NCI-H1694 (cell line): Measurements from ENCODE around the gene SCYGR1.
"Not testable (repeated sequence)": the region's sequence is repeated elsewhere in the genome, so short reads cannot be mapped to it uniquely, and the experiment has no call there.

Experiments used
- DNase-seq: peaks from one replicate; lab custom pipeline; 2025; lab: John Stamatoyannopoulos, UW

The SCYGR1 gene, protein sequence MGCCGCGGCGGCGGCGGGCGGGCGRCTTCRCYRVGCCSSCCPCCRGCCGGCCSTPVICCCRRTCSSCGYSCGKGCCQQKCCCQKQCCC

GRCh38 chr2:227387583-227387982 is at the start of gene SCYGR1:
Gene SCYGR1, minus strand, starts transcription at chr2:227387949. Its CDS starts 0 bp downstream, at chr2:227387949.
- DNase-seq = not testable (repeated sequence)

DNA sequence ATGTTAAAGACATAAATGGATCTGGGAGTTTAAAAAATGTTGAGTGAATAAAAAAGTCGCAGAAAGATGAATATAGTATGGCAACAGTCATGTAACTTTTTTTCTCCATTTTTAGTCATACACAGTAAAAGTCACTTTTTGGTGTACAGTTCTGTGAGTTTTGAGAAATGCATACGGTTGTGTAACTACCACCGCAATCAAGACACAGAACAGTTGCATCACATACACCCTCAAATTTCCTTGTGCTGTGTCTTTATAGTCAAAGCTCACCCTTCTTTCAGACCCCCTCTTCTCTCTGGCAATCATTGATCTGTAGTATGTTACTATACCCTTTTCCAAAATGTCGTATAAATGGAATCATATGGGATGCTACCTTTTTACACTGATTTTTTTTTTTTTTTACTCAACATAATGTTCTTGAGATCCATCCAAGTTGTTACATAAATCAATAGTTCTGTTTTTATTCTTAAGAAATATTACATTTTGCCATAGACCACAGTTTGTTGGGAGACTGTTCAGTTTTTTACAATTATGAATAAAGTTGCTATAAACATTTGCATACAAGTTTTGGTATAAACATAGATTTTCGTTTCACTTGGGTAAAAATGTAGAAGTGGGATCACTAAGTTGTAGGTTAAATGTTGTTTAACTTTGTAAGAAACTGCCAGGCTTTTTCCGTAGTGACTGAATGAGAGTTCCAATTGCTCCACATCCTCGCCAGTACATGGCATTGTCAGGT is 48.9 kb upstream of the SCYGR1 start:
- no peak for DNase-seq

GRCh38 chr2:227433171-227433570 is 45.4 kb upstream of the SCYGR1 start:
- DNase-seq = no peak

DNA sequence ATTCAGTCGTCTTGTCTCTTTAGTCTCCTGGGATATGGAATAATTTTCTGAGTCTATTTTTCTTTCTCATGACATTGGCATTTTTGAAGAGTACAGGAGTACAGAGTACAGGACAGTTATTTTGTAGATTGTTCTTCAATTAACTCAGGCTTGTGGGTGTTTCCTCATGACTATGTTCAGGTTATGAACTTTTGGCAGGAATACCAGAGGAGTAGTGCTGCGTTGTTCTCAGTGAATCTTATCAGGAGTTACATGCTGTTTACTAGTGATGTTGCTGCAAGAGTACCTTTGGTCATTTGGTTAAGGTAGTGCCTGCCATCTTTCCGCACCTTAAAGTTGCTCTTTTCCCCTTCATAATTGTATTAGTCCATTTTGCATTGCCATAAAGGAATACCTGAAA is 42.9 kb upstream of the SCYGR1 start:
- DNase-seq = no peak

- DNase-seq = no peak
These were observed 41.1 kb upstream of the SCYGR1 start for GRCh38 chr2:227428731-227429285.

DNA sequence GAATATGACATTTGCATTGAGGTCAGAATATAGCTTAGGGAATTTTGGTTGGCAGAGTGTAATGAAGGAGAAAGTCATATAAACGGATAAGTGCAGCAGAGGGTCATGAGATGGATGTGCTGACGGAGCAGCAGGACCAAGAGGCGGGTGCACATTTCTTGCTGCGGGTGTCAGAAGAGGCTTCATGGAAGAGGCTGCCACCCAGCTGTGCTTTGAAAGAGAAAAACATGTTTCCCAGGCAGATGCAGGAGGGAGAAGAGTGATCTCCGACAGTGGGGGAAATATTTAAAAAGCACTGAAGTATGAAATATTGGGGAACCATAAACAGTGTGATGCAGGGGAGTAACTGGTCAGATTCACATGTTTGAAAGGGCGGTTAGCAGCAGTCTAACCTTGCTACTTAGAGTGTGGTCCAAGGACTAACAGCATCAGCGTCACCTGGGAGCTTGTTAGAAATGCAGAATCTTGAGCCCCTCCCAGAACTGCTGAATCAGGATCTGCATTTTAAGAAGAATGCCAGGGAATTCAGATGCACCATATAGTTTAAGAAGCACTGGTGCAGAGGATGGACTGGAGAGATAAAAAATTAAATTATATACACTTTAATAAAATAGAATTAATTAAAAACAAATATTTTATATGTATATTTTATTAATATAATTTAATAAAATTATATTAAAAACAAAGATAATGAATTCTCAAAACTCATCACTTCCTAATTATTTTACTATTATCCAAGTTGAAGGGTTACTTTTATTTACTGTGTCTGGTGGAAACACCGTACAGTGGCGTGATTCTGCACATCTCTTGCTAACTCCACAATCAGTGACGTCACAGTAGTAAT is 36.1 kb upstream of the SCYGR1 start:
- DNase-seq = no peak

DNA sequence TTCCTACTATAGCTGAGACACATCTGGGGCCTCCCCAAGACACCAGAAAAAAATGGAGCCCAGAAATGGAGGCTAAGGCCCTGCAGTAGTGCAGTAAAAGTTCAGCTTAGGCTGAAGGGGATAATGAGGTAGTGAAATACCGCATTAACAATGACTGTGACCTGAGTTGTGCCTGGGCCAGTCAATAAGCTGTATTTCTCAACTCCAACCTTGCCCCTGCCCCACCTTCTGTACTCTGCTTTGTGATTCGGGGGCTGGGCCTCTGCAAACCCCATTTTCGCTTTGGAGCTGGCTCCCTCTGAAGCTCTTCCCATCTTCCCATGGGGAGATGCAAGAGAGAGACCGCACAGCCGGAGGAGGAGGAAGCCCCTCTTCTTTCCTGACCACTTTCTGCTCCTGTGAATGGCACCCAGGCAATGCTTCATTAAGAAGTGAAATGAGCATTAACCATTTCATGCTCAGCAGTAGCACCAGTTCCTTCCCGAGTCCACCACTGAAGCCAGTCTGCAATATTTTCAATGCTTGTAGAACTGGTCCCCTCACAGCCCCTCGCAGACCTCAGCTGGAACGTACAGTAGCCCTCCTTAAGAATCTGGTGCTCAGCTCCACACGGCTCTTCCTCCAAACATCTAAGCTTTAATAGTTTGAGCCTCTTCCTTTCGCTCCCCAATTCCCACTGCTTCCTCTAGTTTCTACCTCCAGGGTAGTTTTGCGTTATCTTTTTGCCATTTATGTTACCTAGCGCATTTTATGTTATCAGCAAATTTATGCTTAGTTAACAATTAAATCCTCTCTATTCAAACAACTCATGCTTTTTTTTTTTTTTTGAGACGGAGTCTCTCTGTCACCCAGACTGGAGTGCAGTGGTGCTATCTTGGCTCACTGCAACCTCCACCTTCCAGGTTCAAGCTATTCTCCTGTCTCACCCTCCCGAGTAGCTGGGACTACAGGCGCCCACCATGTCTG is 32.6 kb upstream of the SCYGR1 start:
- DNase-seq = no peak

DNA sequence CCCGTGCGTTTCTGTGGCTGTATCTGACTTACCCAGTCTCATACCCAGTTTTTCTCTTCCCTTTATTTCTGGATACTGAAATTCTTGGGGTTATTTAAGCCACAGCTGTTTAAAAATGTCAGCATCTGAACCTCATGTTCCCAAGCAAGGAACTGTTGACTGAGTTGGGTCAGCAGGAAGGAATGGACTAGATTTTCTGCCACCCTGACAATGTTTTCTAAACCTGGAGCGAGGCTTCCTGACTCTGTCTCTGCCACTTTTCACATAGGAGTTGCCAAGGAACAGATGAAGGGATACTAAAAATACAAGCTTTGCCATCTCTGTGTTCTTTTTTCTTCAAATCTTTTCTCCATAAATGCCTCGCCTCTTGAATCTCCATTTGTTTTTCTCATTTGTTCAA is 29.0 kb upstream of the SCYGR1 start:
- DNase-seq = no peak

- peak; percentile 8 for DNase-seq
These were observed 28.0 kb upstream of the SCYGR1 start for GRCh38 chr2:227415538-227416424.

DNA sequence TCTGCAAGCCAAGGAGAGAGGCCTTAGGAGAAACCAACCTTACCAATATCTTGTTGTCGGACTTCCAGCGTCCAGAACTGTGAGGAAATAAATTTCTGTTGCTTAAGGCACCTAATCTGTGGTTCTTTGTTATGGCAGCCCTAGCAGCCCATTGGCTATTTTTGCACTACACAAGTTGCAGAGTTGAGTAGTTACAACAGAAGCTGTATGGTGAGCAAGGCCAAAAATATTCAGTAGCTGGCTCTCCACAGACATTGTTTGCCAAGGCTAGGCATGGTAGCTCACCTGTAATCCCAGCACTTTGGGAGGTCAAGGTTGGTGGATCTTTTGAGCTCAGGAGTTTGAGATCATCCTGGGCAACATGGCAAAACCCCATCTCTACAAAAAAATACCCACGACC is 27.1 kb upstream of the SCYGR1 start:
- DNase-seq = no peak

DNA sequence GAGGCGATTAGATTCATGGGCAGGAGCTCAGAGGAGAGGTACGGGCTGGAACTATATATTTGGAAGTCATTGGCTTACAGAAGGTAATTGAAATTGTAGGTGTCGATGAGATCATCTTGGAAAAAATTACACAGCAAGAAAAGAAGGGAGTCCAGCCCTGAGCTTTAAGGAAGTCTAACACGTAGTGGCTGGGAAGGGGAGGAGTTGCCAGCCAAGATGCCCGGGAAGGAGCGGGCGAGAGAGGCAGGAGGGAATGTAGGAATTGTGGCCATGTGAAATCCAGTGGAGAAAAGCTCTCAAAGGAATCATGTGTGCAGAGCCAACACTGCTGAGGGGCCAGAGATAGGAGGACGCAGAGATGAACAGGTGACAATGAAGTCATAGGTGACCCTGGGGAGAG is 25.6 kb upstream of the SCYGR1 start:
- DNase-seq = no peak

GRCh38 chr2:227412877-227413276 is 25.1 kb upstream of the SCYGR1 start:
- DNase-seq = no peak

GRCh38 chr2:227411990-227412350 is 24.2 kb upstream of the SCYGR1 start:
- no peak for DNase-seq

DNA sequence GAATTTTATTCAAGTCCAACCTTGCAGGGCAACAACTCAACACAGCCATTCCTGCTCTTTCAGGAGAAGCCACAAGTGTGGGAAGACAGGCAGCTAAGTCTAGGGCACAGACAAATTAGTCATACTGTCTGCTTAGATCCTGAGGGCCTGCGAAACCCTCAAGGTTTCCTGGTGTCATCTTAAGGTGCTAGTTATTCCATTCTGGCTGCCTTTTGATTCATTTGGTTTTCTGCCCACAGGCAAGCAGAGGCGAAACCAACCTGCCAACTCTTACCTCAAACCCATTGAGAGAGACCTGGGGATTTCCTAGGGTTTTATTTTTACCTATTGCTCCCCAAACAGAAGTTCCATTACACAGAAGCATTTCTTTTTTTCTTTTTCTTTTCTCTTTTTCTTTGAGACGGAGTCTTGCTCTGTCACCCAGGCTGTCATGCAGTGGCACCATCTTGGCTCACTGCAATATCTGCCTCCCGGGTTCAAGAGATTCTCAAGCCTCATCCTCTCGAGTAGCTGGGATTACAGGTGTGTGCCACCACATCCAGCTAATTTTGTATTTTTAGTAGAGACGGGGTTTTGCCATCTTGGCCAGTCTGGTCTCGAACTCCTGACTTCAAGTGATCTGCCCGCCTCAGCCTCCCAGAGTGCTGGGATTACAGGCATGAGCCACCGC is 23.7 kb upstream of the SCYGR1 start:
- no peak for DNase-seq

DNA sequence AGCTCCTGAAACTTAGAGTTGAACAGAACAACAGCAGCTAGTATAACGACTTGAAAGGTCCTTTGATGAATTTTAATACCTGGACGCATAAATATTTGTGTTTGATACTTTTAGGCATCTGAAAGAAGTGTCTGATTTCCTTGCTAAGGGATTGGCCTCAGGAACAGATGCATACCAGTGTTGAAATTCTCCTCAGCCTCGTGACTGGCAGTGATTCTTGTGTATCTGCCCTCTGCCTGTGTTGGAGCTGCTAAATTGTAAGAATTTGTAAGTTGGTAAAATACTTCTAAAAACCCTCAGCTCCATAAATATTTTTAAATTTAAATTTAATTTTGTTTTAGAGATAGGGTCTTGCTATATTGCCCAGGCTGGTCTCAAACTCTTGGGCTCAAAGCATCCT is 22.4 kb upstream of the SCYGR1 start:
- DNase-seq = no peak

GRCh38 chr2:227407591-227408151 is 19.9 kb upstream of the SCYGR1 start:
- peak; percentile 93 for DNase-seq

DNA sequence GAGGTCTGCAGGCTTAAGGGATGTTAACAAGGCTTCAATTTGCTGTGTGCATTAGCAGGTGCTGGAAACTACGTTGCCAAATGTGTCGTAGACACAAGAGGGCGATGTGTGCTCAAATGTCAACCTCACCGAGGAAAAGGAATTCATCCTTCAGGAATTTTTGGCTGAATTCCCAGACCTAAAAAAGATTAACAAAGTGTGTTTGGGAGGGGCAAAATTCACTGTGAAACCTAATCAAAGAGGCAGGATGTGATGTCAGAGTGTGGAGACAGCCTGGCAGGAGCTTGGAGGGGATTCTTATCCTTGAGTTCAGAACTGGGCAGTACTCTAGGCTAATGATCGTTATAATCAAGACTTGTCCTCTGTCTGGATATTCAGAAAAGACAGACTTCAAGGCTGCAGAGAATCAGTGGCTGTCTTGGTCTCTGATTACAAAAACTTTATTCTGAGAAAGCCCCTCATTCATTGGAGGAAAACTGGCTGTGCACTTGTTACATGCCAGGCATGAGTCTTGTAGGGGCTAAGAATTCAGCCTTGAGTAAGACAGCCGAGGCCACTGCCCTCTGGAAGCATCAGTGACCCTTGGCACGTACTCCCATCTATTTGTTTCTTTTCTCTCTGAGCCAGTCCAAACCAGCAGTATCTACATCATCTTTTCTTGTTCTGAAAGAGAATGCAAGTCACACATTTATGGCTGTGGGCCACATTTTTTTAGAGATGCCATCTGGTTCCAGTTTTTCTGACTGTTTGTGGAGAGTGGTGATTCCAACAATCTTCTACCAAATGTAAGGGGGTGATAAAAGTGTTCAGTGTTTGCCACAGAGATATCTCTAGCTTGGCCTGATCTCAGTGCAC is 18.7 kb upstream of the SCYGR1 start:
- DNase-seq = peak; percentile 92

DNA sequence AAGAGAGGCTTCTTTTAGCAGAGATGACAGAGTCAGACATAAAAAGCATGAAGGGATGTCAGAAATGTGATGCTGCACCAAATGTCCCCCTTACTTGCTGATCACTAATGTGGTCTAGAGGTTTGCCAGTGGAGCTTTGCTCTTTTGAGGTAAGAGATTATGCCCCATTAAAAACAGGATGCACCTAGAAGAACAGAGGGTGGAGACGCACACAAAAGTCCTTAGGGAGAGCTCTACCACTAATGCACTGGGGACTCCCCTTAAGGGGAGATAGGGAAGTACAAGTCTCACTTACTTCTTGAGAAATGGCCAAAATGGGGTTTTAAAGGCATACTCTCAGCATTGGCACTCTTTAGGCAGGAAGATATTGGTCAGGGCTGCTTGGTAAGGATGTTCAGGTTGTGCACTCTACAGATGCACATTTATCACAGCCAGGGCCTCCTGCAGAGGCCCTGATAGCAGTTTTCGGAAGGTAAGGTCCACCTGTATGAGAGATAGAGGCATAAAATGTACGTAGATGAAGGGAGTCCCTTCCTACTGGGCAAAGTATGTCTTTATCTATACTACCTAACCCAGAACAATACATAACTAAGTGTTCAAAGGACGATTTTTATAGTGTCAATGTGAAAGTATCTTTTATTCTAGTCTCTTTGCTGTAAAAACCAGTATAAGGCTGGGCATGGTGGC is 17.0 kb upstream of the SCYGR1 start:
- DNase-seq = no peak
